Medulla oblongata (tissue), 1 donor: ENCODE data around the gene TEX10.
"Not testable (repeated sequence)": the region's sequence is repeated elsewhere in the genome, so short reads cannot be mapped to it uniquely, and the experiment has no call there.

ENCODE experiments used
- DNase-seq: peaks from one replicate; pipeline ENCODE4 v3.0.0-alpha.2; 2015; ENCODE audit errors: extremely low spot score

Gene TEX10

DNA sequence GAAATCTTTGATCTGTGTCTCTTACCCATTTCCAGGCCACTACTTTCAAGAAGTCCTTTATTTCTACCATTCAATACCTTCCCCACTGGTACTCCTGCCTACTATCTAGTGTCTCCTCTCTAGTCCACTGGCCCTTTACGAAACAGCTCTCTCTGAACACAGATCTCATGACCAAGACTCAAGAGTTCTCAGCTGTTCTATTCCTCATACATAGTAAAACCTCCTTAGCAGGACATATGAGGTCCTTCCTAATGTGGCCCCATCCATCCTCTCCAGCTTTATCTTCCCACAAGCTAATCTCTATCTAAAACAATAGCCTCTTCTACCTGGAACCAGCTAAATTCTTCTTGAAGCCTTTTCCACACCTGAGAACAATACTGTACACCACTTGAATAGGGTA is 2.6 kb downstream of the TEX10 start:
- DNase-seq: no peak

DNA sequence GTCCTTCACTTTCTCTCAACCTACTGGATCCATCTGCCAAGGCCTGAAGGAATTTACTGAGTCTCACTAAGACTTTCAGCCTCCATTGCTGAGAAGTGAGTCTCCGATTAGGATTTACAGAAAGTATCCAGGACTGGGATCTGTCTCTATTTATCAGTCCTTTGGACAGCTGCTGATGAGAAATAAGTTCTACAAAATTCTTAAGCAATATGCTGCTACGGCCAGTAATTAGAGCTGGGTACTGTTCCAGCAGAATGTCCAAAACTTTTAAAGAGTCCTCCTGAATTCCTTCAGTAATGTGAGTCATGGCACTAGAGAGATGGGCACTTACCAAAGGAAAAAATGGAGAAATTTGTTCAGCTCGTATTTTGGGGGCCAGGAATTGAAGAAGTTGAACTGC is 5.9 kb downstream of the TEX10 start:
- DNase-seq: no peak

DNA sequence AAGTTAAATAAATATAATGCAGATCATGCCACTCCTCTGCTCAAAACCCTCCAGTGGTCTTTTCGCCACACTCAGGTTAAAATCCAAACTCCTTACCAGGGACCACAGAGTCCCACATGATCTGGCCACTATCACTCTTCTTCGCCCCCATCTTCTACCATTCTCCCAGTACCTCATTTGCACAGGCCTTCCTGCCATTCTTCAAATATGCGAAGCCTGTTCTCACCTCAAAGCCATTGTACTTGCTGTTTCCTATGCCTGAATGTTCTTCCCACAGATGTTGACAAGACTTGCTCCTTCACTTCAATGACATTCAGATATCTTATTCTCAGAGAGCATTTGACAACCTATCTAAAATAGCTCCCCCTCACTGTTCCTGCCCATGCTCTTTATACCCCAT is 10.9 kb downstream of the TEX10 start:
- no peak for DNase-seq

DNA sequence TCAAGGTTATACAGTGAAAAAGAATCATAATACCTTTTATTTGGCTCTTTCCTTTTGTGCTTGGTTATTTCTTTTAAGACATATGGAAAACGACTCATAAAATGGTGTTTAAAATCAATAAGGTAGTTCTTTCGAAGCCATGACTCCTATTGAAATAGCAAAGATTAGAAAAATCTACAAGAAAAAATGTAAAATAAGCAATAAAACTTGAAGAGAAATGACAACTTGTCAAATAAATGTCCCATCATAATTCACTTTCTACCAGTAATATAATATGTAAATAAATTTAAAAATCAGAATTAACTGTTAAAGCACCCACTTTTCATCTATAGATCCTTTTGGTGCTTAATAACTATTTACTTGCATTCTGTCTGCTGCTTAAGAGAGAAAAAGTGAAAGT is 12.5 kb downstream of the TEX10 start:
- no peak for DNase-seq

DNA sequence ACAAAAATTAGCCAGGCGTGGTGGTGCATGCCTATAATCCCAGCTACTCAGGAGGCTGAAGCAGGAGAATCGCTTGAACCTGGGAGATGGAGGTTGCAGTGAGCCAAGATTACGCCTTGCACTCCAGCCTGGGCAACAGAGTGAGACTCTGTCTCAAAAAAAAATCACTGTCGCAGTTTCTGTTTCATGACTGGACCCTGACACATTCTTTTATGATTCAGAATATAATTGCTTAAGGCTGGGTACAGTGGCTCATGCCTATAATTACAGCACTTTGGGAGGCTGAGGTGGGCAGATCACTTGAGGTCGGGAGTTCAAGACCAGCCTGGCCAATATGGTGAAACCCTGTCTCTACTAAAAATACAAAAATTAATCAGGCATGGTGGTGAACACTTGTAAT is 14.0 kb downstream of the TEX10 start:
- DNase-seq: not testable (repeated sequence)

DNA sequence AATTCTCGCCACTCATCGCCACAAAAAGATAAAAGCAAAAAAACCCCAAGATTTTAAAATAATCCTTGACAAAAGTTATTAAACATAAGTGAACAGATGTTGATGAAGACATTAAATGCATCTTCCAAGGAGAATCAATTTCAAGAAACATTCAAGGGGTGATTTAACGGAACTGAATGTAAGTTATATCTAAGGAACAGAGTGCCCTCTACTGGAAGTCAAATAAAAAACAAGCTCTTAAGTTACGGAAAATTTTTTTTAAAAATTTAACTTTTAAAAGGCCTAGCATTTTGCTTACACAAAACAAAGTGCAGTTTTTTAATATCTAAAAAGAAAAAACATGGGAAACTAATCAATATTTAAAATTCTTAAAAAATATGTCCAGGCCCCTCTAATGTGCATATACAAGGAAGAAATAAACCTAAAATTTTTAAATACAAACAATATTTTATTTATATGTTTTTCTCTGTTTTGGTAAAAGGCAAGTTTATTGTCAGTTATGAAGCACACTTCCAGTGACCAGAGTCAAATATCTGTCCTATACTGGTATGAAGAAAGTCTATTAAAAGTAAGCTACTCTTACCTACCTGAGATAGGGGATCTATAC is 28.0 kb downstream of the TEX10 start:
- DNase-seq: peak; percentile 57

DNA sequence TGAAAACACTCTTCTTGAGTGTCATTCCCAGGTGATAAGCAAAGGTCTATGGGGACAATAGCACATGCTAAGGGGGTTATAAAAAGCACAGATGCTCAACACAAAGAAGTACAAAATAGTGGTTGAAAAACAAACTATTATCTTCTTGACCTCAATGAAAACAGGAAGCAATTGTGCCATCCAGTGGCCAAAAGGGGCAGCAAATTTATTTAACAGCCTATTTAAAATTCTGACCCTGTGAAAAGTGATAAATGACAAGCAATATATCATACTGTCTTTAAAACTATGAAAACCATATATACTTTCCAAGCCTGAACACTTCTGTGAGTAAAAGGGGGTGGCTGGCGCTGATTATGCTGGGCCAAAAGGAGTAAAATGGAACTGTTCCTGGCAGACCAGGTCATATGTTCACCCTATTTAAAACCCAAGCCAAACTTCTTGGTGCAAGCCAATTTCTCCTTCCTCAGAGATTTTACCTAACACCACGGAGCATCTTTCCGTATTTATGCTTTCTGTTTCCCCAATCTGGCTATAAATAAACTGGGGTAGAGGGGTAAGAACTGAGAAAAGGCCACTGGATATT is 29.7 kb downstream of the TEX10 start:
- peak; percentile 73 for DNase-seq

DNA sequence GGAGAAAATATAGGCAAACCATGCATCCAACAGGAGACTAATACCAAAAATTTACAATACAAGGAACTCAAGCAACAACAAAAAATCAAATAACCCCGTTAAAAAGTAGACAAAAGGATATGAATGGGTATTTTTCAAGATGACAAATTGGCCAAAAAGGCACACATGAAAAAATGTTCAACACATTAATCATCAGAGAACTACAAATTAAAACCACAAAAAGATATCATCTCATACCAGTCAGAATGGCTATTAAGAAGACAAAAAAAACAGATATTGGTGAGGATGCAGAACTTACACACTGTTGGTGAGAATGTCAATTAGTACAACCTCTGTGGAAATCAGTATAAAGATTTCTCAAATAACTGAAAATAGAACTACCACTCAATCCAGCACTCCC is 35.0 kb downstream of the TEX10 start:
- DNase-seq: no peak

DNA sequence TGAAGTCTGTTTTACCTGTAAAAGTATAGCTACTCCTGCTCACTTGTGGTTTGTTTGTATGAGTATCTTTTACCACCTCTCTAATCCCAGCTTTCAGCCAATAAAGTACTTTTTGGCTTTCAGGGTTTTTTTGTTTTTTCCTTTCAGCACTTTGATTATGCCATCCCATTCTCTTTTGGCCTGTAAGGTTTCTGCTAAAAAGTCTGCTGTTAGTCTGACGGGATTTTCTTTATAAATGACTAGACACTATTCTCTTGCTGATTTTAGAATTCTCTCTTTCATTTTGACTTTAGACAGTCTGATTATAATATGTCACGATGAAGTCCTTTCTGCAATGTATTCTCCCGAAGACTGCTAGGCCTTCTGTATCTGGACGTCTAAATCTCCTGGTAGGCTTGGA is 37.2 kb downstream of the TEX10 start:
- DNase-seq: no peak

DNA sequence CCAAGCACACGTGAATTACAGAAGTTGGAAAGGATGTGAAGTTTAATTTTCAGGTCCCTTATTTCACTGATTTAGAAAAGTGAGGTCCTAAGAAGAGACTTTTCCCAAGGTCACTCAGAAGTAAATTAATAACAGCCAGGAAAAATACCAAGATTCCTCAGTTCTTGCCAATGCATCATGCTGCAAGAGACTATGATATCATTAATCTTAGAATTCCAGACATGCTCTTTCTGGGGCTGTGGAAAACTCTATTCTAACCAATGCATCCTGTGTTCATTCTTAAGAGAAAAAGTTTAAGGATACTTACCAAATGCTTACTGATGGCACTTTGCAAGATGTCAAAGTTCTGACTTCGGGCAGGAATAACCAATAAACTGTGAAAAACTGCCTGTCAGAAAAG is 42.8 kb downstream of the TEX10 start:
- DNase-seq: no peak

DNA sequence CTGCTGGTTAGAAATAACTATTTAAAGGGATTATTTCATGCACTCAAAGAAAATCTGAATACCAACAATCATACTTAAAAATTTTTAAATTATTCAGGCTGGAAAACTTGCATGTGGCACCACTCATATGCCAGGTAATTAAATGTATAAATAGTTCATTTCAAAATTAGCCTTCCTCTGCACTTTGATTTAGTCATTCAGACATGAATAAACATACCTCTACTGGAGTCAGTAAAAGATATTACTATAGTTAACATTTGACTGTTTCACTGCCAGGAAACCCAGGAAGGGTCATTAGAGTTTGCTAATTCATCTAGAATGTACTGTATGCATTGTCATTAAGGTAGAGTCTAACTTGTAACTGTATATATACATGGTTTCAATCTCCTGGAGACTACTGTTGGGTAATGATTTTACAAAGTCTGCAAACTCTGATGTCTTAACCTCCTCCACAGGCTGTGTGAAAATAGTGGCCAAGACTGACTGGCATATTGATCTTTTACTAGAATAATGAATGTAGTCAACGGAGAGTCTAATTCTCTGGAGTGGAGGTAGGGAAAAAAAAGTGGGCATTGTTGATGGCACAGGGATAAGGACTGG is 43.7 kb downstream of the TEX10 start:
- DNase-seq: no peak

DNA sequence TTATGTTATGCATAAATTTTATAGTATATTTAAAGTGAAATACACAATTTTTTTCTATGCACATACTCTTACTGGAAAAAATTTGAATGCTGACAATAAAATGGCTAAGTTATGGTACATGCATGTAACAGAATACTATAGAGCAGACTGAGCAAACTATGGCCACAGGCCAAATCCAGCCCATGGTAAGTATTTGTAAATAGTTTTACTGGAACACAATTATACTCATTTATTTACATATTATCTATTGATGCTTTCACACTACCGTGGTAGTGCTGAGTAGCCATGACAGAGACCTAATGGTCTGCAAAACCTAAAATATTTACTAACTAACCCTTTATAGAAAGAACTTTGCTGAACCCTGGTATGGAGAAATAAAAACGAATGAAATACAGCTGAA is 45.7 kb downstream of the TEX10 start:
- no peak for DNase-seq

DNA sequence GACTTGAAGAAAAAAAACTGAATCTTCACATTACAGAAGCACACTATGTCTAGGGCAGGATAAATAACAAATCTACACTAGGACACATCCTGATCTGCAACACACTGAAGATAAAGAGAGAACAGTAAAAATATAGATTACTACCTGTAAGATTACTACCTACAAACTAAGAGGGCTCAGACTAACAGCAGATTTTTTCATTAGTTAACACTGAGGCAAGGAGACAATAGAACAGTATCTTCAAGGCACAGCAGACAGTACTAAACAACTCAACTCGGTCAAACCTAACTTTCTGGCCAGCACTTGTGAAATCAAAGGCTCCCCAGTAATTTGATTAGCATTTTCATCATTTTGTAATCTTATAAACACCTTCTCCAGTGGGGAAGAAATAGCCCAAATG is 46.5 kb downstream of the TEX10 start:
- DNase-seq: no peak

DNA sequence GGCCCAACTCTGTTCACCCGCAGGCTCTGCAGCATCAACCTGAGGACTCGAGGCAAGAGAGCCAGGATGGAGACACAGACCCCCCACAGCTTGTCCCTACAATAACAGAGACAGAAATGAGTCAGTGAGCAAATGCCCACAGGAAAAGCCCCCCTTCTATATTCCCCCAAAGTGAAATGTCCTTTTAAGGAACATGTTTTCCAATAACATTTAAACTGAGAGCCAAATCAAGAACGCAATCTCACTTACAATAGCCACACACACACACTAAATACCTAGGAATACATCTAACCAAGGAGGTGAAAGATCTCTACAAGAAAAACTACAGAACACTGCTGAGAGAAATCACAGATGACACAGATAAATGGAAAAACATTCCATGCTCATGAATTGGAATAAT is 49.0 kb downstream of the TEX10 start:
- DNase-seq: no peak

DNA sequence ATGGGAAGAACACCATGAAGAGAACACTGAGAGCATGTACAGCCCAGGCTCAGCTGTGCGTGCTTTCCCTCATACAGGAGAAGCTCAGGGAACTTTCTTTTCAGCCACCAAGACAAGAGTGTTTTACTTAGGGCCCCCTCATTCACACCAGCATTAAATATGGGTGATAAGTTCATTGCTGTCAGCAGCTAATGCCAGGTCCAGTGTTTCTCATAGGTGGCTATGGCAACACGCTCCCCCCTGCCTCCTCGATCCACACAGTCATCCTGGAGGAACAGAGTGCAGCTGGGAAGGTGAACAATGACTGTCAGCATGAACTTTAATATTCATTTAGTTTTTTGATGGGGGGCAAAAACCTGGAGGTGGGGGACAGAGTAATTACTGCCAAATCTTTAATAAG is 54.4 kb downstream of the TEX10 start:
- no peak for DNase-seq

DNA sequence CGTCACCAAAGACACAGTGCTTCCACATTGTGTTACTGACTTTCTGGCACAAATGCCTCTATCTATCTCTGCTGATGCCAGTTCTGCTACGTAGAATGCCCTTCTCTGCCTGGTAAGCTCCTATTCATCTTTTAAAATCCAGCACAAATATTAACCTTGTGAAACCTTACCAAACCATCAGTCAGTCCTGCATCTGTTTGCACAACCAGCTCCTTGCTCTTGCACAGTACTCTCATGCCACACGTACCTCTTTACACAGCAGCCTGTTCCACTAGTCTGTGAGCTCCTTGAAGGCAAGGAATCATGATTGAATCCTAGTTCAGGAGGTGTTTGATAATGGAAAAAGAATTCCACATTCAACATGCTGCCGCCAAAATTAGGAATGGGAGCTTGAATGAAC is 56.3 kb downstream of the TEX10 start:
- DNase-seq: no peak

DNA sequence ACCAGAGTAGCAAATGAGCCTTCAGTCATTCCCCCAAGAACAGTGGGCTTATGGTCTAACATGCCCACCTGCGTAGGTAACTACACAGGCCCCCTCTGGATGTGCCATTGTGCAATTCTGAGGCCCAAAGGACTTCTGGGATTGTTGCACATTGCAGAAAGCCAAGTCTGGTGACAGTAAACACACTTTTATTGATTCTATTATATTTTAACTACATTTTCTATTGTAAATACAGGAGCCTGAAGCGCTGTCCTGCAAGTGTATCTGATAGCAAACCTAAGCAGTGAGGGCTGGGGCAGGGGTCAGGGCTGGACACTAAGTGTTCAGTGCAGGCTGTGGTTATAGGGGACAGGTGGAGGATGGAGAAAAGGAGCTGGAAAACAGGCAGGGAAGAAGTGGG is 57.5 kb downstream of the TEX10 start:
- DNase-seq: no peak

DNA sequence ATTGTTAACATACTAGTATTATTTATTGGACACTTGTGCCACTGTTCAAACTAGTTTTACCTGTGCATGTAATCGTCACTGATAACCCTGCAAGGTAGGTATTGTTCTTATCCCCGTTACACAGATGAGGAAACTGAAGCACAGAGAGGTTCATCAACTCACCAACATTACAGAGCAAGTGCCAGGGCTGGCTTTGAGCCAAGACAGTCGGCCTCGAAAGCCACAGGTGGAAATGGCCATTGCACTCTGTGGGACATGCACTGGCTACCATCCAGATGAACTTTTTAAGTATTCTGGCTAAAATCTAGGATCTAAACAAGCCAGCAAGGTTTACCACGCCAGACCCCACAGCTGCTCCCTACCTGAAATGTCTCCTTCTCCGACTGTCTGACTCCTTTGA is 57.9 kb downstream of the TEX10 start:
- no peak for DNase-seq

DNA sequence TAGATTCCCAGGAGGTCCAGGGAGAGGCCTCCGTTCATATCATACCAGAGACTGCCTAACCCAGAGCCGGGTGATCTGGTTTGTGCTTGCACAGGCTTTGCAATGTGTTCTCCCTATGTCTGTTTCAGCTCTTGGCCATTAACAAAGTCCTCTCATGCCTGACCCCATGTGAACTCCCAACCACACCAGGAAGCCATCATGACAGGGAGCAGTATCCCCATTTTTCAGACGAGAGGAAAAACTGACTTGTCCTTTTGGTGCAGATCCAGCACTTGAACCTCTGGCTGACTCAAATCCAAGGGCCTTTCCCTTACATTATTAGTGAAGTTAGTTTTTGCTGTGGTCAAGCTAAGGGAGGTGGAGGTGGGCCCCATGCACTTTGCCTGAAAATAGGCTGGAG is 58.4 kb downstream of the TEX10 start:
- no peak for DNase-seq

DNA sequence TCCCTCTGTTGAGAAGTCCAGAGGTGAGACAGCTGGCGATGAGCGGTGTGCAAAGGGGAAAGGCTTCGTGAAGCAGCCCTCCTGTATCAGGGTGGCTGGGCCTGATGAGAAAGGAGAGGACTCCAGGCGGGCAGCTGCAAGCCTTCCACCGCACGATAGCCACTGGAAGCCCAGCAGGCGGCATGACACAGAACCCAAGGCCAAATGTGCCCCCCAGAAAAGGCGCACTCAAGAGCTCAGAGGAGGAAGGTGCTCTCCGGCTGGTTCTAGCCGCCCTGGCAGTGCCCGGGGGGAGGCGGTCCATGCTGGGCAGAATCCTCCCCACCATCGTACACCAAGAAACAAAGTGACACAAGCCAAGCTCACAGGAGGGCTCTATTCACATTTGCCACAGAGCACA is 60.3 kb downstream of the TEX10 start:
- no peak for DNase-seq

DNA sequence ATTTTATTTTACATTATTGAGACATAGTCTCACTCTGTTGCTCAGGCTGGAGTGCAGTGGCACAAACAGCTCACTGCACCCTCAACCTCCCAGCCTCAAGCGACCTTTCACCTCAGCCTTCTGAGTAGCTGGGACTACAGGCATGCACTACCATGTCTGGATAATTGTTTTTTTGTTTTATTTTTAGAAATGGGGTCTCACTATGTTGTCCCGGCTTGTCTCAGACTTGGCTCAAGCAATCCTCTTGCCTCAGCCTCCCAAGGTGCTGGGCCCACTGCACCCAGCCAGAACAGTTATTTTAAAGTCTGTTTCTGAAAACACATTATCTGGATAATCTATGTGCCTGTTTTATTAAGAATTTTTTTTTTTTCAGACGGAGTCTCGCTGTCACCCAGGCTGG is 62.0 kb downstream of the TEX10 start:
- no peak for DNase-seq

DNA sequence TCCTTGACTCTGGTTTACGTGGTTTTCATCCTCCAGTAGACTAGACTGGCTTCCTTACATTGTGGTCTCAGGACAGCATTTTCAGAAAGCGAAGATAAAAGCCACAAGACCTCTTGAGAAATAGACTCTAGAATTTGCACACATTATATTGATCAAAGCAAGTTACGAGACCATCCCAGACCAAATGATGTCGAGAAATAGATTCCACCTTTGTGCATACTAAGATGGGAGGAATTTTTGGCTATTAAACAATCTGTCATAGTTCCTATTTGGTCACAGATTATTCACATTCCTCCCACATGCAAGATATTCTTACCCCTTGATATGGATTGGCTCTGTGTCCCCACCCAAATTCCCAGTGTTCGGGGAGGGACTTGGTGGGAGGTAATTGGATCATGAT is 65.6 kb downstream of the TEX10 start:
- no peak for DNase-seq

DNA sequence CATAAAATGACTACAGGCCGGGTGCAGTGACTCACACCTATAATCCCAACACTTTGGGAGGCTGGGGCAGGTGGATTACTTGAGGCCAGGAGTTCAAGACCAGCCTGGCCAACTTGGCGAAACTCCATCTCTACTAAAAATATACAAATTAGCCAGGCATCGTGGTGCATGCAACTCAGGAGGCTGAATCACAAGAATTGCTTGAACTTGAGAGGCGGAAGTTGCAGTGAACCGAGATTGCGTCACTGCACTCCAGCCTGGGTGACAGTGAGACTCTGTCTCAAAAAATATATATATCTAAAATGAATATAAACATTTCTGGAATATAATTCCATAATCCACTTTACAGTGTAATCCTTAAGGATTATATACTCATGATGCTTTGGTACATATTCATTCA is 66.5 kb downstream of the TEX10 start:
- DNase-seq: no peak

DNA sequence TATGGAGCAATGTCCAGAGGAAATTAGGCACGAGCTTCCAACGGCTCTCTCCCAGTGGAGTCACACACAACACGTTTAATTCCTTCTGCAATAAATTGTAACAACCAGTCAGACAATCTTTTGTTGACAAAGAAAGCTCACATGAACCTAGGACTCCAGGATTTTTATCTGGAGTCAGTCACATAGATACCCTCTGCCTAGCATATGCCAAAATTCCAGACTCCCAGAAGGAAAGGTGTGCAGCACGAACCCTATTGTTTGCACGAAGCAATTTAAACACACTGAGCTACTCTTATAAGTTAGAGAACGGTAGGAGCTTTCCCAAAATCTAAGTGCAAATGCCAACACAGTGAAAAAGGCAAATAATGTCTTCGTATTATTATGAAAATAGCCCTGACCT is 67.1 kb downstream of the TEX10 start:
- DNase-seq: no peak
